HEK293T (cell line): ENCODE data around the gene CBLB.

Experiments used
- ARNT ChIP-seq: fragments of 450-650 bp; IDR thresholded peaks from 2 replicates; pipeline ENCODE4 v1.6.1; 2017; ENCODE audit warnings: mild to moderate bottlenecking
- BHLHE40 ChIP-seq: fragments of 450-650 bp; IDR thresholded peaks from 2 replicates; pipeline ENCODE4 v1.6.1; 2016; ENCODE audit warnings: mild to moderate bottlenecking, moderate library complexity, borderline replicate concordance
- ELF4 ChIP-seq: fragments of 450-650 bp; IDR thresholded peaks from 2 replicates; pipeline ENCODE4 v1.6.1; 2017; ENCODE audit warnings: antibody characterized with exemption
- FOXK2 ChIP-seq: fragments of 450-650 bp; IDR thresholded peaks from 2 replicates; pipeline ENCODE4 v1.6.1; 2016; ENCODE audit warnings: mild to moderate bottlenecking
- FOXM1 ChIP-seq: fragments of 450-650 bp; IDR thresholded peaks from 2 replicates; pipeline ENCODE4 v1.6.1; 2017; ENCODE audit warnings: mild to moderate bottlenecking, borderline replicate concordance
- HDGF ChIP-seq: fragments of 450-650 bp; IDR thresholded peaks from 2 replicates; pipeline ENCODE4 v1.6.1; 2017; ENCODE audit warnings: antibody characterized with exemption, borderline replicate concordance
- NFRKB ChIP-seq: fragments of 450-650 bp; IDR thresholded peaks from 2 replicates; pipeline ENCODE4 v1.6.1; 2016; ENCODE audit warnings: mild to moderate bottlenecking, moderate library complexity
- PKNOX1 ChIP-seq: fragments of 450-650 bp; IDR thresholded peaks from 2 replicates; pipeline ENCODE4 v1.6.1; 2016
- SP1 ChIP-seq: fragments of 450-650 bp; IDR thresholded peaks from 2 replicates; pipeline ENCODE4 v1.6.1; 2017
- SUZ12 ChIP-seq: fragments of 450-650 bp; IDR thresholded peaks from 2 replicates; pipeline ENCODE4 v1.6.1; 2016; ENCODE audit warnings: mild to moderate bottlenecking
- TARDBP ChIP-seq: fragments of 450-650 bp; IDR thresholded peaks from 2 replicates; pipeline ENCODE4 v1.6.1; 2016
- ZNF384 ChIP-seq: fragments of 450-650 bp; IDR thresholded peaks from 2 replicates; pipeline ENCODE4 v1.6.1; 2016

GRCh38 chr3:105674437-105675065, 194.3 kb downstream of the CBLB start:
- TF ChIP-seq SP1 = no peak
- no peak for TF ChIP-seq FOXM1
- TF ChIP-seq HDGF = no peak
- TF ChIP-seq ZNF384 = no peak
- no peak for TF ChIP-seq FOXK2
- no peak for TF ChIP-seq SUZ12
- no peak for TF ChIP-seq NFRKB
- TF ChIP-seq PKNOX1 = no peak
- TF ChIP-seq TARDBP = no peak
- TF ChIP-seq ARNT = no peak
- no peak for TF ChIP-seq ELF4
- no peak for TF ChIP-seq BHLHE40
